SU-DHL-6 (cell line): ENCODE results near the gene RBFA.

Source experiments
- H2AFZ ChIP-seq: fragments of 200-600 bp; sonication (generic); 2 replicates; pipeline ENCODE4 v1.6.1; 2014; ENCODE audit warnings: low read depth, mild to moderate bottlenecking, moderate library complexity, mixed read lengths, antibody characterized with exemption, low read length; ENCODE audit not compliant: severe bottlenecking
- H3F3A ChIP-seq: fragments of 200-600 bp; shearing (Covaris generic); 2 replicates; pipeline ENCODE4 v1.6.0; 2016; ENCODE audit warnings: antibody characterized with exemption, mild to moderate bottlenecking; ENCODE audit not compliant: insufficient read depth
- H3K27ac ChIP-seq: fragments of 200-600 bp; sonication (generic); 2 replicates; pipeline ENCODE4 v1.5.1; 2016; ENCODE audit warnings: low read depth, mild to moderate bottlenecking, low read length, moderate library complexity, mixed read lengths
- H3K27me3 ChIP-seq: fragments of 200-600 bp; sonication (generic), shearing (Covaris generic); 2 replicates; pipeline ENCODE4 v1.6.0; 2014; ENCODE audit warnings: mild to moderate bottlenecking, low read length
- H3K36me3 ChIP-seq: fragments of 200-600 bp; sonication (generic); 2 replicates; pipeline ENCODE4 v1.6.1; 2014; ENCODE audit warnings: mild to moderate bottlenecking, low read length, mixed read lengths
- H3K4me2 ChIP-seq: fragments of 300-600, 200-600 bp; shearing (Covaris generic), sonication (generic); 2 replicates; pipeline ENCODE4 v1.6.0; 2014; ENCODE audit warnings: low read length, low read depth, mild to moderate bottlenecking; ENCODE audit not compliant: poor library complexity, severe bottlenecking
- H3K4me3 ChIP-seq: fragments of 200-600 bp; sonication (generic); 2 replicates; pipeline ENCODE4 v1.5.1; 2014; ENCODE audit warnings: antibody characterized with exemption, low read length, mild to moderate bottlenecking, mixed read lengths; ENCODE audit not compliant: insufficient read depth, poor library complexity, severe bottlenecking
- H3K79me2 ChIP-seq: fragments of 200-600 bp; sonication (generic); 2 replicates; pipeline ENCODE4 v1.6.1; 2014; ENCODE audit warnings: mild to moderate bottlenecking, low read length, moderate library complexity; ENCODE audit not compliant: insufficient read depth
- H3K9ac ChIP-seq: fragments of 200-600 bp; sonication (generic); 2 replicates; pipeline ENCODE4 v1.7.0; 2014; ENCODE audit warnings: mild to moderate bottlenecking, low read length
- H3K9me2 ChIP-seq: fragments of 200-600 bp; sonication (generic); replicated peaks from 2 replicates; pipeline ENCODE4 v1.6.1; 2014; ENCODE audit warnings: low read length; ENCODE audit not compliant: insufficient read depth
- H3K9me3 ChIP-seq: fragments of 200-600 bp; sonication (generic); 2 replicates; pipeline ENCODE4 v1.6.1; 2014; ENCODE audit warnings: low read length, mixed read lengths; ENCODE audit not compliant: insufficient read depth
- H4K20me1 ChIP-seq: fragments of 200-600 bp; sonication (generic); 2 replicates; pipeline ENCODE4 v1.6.1; 2014; ENCODE audit warnings: low read depth, mild to moderate bottlenecking, antibody characterized with exemption, low read length, moderate library complexity, mixed read lengths
- CTCF ChIP-seq: fragments of 200-600 bp; sonication (generic); IDR thresholded peaks from one replicate; pipeline ENCODE4 v1.5.1; 2017; ENCODE audit warnings: antibody characterized with exemption, mild to moderate bottlenecking, low read length, moderate library complexity; ENCODE audit not compliant: insufficient read depth, poor library complexity, severe bottlenecking
- EZH2phosphoT487 ChIP-seq: fragments of 200-600 bp; sonication (generic), shearing (Covaris generic); conservative IDR thresholded peaks from 2 replicates; pipeline ENCODE4 v1.6.1; 2018; ENCODE audit warnings: mild to moderate bottlenecking, antibody characterized with exemption, low read length, moderate library complexity, mixed read lengths

RBFA gene

GRCh38 chr18:80029690-80030089 is 4.5 kb upstream of the RBFA start:
- peaks cover 5% of the 10 kb centered on the region; the same call in 1 of the 2 replicates for H3F3A ChIP-seq
- H3K36me3 ChIP-seq: no peaks in the 10 kb centered on the region
- H2AFZ ChIP-seq: no peak overlapping the region
- peaks cover 12% of the 10 kb centered on the region; the same call in 1 of the 2 replicates for H3K9me3 ChIP-seq
- H3K4me3 ChIP-seq: no peak overlapping the region
- H3K4me2 ChIP-seq: no peak overlapping the region
- TF ChIP-seq EZH2phosphoT487 (no peak), CTCF (no peak)
- no peaks in the 10 kb centered on the region for H4K20me1 ChIP-seq
- no peak overlapping the region for H3K9ac ChIP-seq
- no peak overlapping the region for H3K27ac ChIP-seq
- peaks cover 3% of the 10 kb centered on the region for H3K79me2 ChIP-seq
- no peaks in the 10 kb centered on the region for H3K27me3 ChIP-seq
- no peaks in the 10 kb centered on the region for H3K9me2 ChIP-seq

- peak overlapping the region; percentile 51 for H3K27ac ChIP-seq
- TF ChIP-seq EZH2phosphoT487 (no peak), CTCF (no peak)
These were observed 810 bp upstream of the RBFA start for GRCh38 chr18:80033181-80034067.

GRCh38 chr18:80034852-80035406 is 695 bp downstream of the RBFA start:
- Histone ChIP-seq H3F3A (peaks cover 5% of the 10 kb centered on the region; the same call in 1 of the 2 replicates), H3K9ac (peak overlapping the region; percentile 84), H3K4me3 (peak overlapping the region; percentile 98), H3K27me3 (no peaks in the 10 kb centered on the region), H3K4me2 (peak overlapping the region; percentile 75), H3K9me2 (no peaks in the 10 kb centered on the region), H3K9me3 (no peaks in the 10 kb centered on the region), H3K36me3 (no peaks in the 10 kb centered on the region), H2AFZ (peak overlapping the region; percentile 85), H3K27ac (peak overlapping the region; percentile 66), H3K79me2 (peaks cover 30% of the 10 kb centered on the region), H4K20me1 (no peaks in the 10 kb centered on the region)
- TF ChIP-seq CTCF (no peak), EZH2phosphoT487 (no peak)

More at GRCh38 chr18:80033181-80034067, 810 bp upstream of the RBFA start:
- Histone ChIP-seq H3F3A (peaks cover 5% of the 10 kb centered on the region; the same call in 1 of the 2 replicates), H3K79me2 (peaks cover 30% of the 10 kb centered on the region), H3K36me3 (no peaks in the 10 kb centered on the region), H3K9me2 (no peaks in the 10 kb centered on the region), H2AFZ (peak overlapping the region; percentile 87), H3K27me3 (no peaks in the 10 kb centered on the region), H4K20me1 (no peaks in the 10 kb centered on the region), H3K9ac (peak overlapping the region; percentile 84), H3K4me2 (peak overlapping the region; percentile 80), H3K9me3 (no peaks in the 10 kb centered on the region), H3K4me3 (peak overlapping the region; percentile 68)
